ENCODE measurements around the gene ERCC6L2.

ERCC6L2 gene

GRCh38 chr9:95877984-95878383 lies 2.5 kb downstream of the ERCC6L2 start:
- no peak for DNase-seq (ENCODE audit: extremely low read depth, low read depth)
- no peak for TF ChIP-seq CTCF (IDR thresholded peaks at IDR 0.05; ENCODE audit: low read depth, low read length)

GRCh38 chr9:95879591-95879990 lies 4.1 kb downstream of the ERCC6L2 start:
- DNase-seq (ENCODE audit: extremely low read depth, low read depth), result no peak
- TF ChIP-seq CTCF (IDR thresholded peaks at IDR 0.05; ENCODE audit: low read depth, low read length), result no peak

- TF ChIP-seq CTCF (IDR thresholded peaks at IDR 0.05; ENCODE audit: low read depth, low read length), result no peak
- DNase-seq (ENCODE audit: extremely low read depth, low read depth), result peak; percentile 11
These were observed 4.7 kb downstream of the ERCC6L2 start for GRCh38 chr9:95880021-95880690.

- no peak for TF ChIP-seq CTCF (IDR thresholded peaks at IDR 0.05; ENCODE audit: low read depth, low read length)
- DNase-seq (ENCODE audit: extremely low read depth, low read depth), result no peak
These were observed 12.5 kb downstream of the ERCC6L2 start for GRCh38 chr9:95887926-95888497.

- no peak for DNase-seq (ENCODE audit: extremely low read depth, low read depth)
- TF ChIP-seq CTCF (IDR thresholded peaks at IDR 0.05; ENCODE audit: low read depth, low read length), result no peak
These were observed 15.1 kb downstream of the ERCC6L2 start for GRCh38 chr9:95890594-95890993.

- no peak for TF ChIP-seq CTCF (IDR thresholded peaks at IDR 0.05; ENCODE audit: low read depth, low read length)
- no peak for DNase-seq (ENCODE audit: extremely low read depth, low read depth)
These were observed 15.7 kb downstream of the ERCC6L2 start for GRCh38 chr9:95891067-95891671.

- DNase-seq (ENCODE audit: extremely low read depth, low read depth), result no peak
- no peak for TF ChIP-seq CTCF (IDR thresholded peaks at IDR 0.05; ENCODE audit: low read depth, low read length)
These were observed 17.2 kb downstream of the ERCC6L2 start for GRCh38 chr9:95892690-95893089.

Measured in AG09319 (cell line).